Gastroesophageal sphincter (tissue), 3 donors: Measurements from ENCODE around the gene TTLL9.

Experiments used
- CTCF ChIP-seq, 4 experiments: fragments of 200-600 bp in 2 of 4; fragments of 450-650 bp in 2 of 4; sonication (generic) in 1 of 4; IDR thresholded peaks; one replicate each; pipeline ENCODE4 v1.5.1; 2017 to 2019; ENCODE audit warnings: antibody characterized with exemption in 4 of 4, mild to moderate bottlenecking in 2 of 4, moderate library complexity in 2 of 4
- EP300 ChIP-seq: sonication (generic); formaldehyde crosslinking; IDR thresholded peaks from one replicate; pipeline ENCODE4 v1.6.1; 2017; ENCODE audit warnings: antibody characterized with exemption, mild to moderate bottlenecking
- POLR2AphosphoS5 ChIP-seq: sonication (generic); formaldehyde crosslinking; IDR thresholded peaks from one replicate; pipeline ENCODE4 v1.6.1; 2017; ENCODE audit warnings: antibody characterized with exemption

GRCh38 chr20:31833931-31834521, 36.4 kb upstream of the TTLL9 start:
- no peak for TF ChIP-seq EP300
- TF ChIP-seq CTCF (IDR thresholded peaks at IDR 0.05), result no peak
- TF ChIP-seq POLR2AphosphoS5, result no peak
